ENCODE data around the gene LIPA.

- TF ChIP-seq, protein P1, sequence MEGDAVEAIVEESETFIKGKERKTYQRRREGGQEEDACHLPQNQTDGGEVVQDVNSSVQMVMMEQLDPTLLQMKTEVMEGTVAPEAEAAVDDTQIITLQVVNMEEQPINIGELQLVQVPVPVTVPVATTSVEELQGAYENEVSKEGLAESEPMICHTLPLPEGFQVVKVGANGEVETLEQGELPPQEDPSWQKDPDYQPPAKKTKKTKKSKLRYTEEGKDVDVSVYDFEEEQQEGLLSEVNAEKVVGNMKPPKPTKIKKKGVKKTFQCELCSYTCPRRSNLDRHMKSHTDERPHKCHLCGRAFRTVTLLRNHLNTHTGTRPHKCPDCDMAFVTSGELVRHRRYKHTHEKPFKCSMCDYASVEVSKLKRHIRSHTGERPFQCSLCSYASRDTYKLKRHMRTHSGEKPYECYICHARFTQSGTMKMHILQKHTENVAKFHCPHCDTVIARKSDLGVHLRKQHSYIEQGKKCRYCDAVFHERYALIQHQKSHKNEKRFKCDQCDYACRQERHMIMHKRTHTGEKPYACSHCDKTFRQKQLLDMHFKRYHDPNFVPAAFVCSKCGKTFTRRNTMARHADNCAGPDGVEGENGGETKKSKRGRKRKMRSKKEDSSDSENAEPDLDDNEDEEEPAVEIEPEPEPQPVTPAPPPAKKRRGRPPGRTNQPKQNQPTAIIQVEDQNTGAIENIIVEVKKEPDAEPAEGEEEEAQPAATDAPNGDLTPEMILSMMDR (IDR thresholded peaks at IDR 0.05; ENCODE audit: borderline replicate concordance, extremely low read depth, low read length, poor library complexity, severe bottlenecking) = no peak
- no peak for TF ChIP-seq EZH2 (IDR thresholded peaks at IDR 0.05; ENCODE audit: borderline replicate concordance, low read depth, low read length, severe bottlenecking)
These were observed 23.4 kb upstream of the LIPA start for GRCh38 chr10:89274928-89275327.

Data from DND-41 (cell line).